Thoracic aorta (tissue), 2 donors: Measurements from ENCODE around the gene CD19. TPM values are rescaled to one million over a fixed set of nuclear protein-coding genes. Genes with fewer than 3 reads are reported as not detected.

Source experiments
- ATAC-seq: fragments of 150-250 bp; one replicate; pipeline ENCODE4 v1.8.0; 2017; ENCODE audit warnings: low read depth; ENCODE audit not compliant: insufficient number of reproducible peaks, low FRiP score
- DNase-seq: peaks from one replicate; pipeline ENCODE4 v3.0.0-alpha.2; 2020; ENCODE audit warnings: low spot score
- H3K27ac ChIP-seq, 2 donors: fragments of 200-600 bp; sonication (generic); 1 replicate in 1 of 2; 2 replicates in 1 of 2; pipeline ENCODE4 v1.5.1; 2016; ENCODE audit warnings: mild to moderate bottlenecking in 2 of 2, moderate library complexity in 2 of 2
- H3K27me3 ChIP-seq: fragments of 200-600 bp; sonication (generic); replicated peaks from 2 replicates; pipeline ENCODE4 v1.6.0; 2016; ENCODE audit warnings: mild to moderate bottlenecking; ENCODE audit not compliant: insufficient read depth
- H3K36me3 ChIP-seq: fragments of 200-600 bp; sonication (generic); one replicate; pipeline ENCODE4 v1.5.1; 2016
- H3K4me1 ChIP-seq, 2 donors: fragments of 200-600 bp; sonication (generic); 1 replicate in 1 of 2; 2 replicates in 1 of 2; pipeline versions ENCODE4 v1.5.1 to v1.6.0; 2016; ENCODE audit warnings: low read depth in 2 of 2, mild to moderate bottlenecking in 1 of 2; ENCODE audit not compliant: control insufficient read depth in 1 of 2
- H3K4me3 ChIP-seq: fragments of 200-600 bp; sonication (generic); 2 replicates; pipeline ENCODE4 v1.5.1; 2016; ENCODE audit warnings: mild to moderate bottlenecking
- H3K9me3 ChIP-seq: fragments of 200-600 bp; sonication (generic); 2 replicates; pipeline ENCODE4 v1.5.1; 2016
- CTCF ChIP-seq: fragments of 200-600 bp; sonication (generic); IDR thresholded peaks from one replicate; pipeline ENCODE4 v1.5.1; 2019; ENCODE audit warnings: antibody characterized with exemption
- total RNA-seq, 2 donors: library from RNA; depleted of rRNA; stranded (reverse); fragments of >200 nt; gene quantifications; one replicate each; pipeline versions ENCODE4 v1.1.0 to v1.2.3, GENCODE V29; 2016

Gene CD19
- total RNA-seq, 2 donors from 2014 or later: not detected

- Histone ChIP-seq H3K36me3 (peaks cover 47% of the 10 kb centered on the region), H3K9me3 (peaks cover 6% of the 10 kb centered on the region), H3K27me3 (no peaks in the 10 kb centered on the region), H3K27ac (no peak overlapping the region), H3K4me1 (no peaks in the 10 kb centered on the region), H3K4me3 (no peak overlapping the region)
- TF ChIP-seq CTCF: no peak
- no peak for ATAC-seq
- DNase-seq: no peak
Measured at GRCh38 chr16:28982418-28982817, 50.6 kb downstream of the CD19 start.

- DNase-seq: no peak
- no peaks in the 10 kb centered on the region for H3K27me3 ChIP-seq
- no peak overlapping the region for H3K4me3 ChIP-seq
- H3K27ac ChIP-seq: no peak overlapping the region
- no peak for TF ChIP-seq CTCF
- peaks cover 6% of the 10 kb centered on the region for H3K9me3 ChIP-seq
- no peak for ATAC-seq
- peaks cover 47% of the 10 kb centered on the region for H3K36me3 ChIP-seq
- H3K4me1 ChIP-seq: no peaks in the 10 kb centered on the region
Measured at GRCh38 chr16:28982949-28983348, 51.2 kb downstream of the CD19 start.

GRCh38 chr16:28983644-28984043, 51.9 kb downstream of the CD19 start:
- Histone ChIP-seq H3K9me3 (peaks cover 6% of the 10 kb centered on the region), H3K27me3 (no peaks in the 10 kb centered on the region), H3K4me3 (no peak overlapping the region), H3K27ac (no peak overlapping the region), H3K36me3 (peaks cover 49% of the 10 kb centered on the region), H3K4me1 (no peaks in the 10 kb centered on the region)
- ATAC-seq (no peak), DNase-seq (no peak)
- no peak for TF ChIP-seq CTCF

- Histone ChIP-seq H3K36me3 (peaks cover 49% of the 10 kb centered on the region), H3K4me3 (no peak overlapping the region), H3K9me3 (peaks cover 6% of the 10 kb centered on the region), H3K27ac (no peak overlapping the region), H3K4me1 (no peaks in the 10 kb centered on the region), H3K27me3 (no peaks in the 10 kb centered on the region)
- no peak for DNase-seq
- no peak for ATAC-seq
- no peak for TF ChIP-seq CTCF
Measured at GRCh38 chr16:28984091-28984490, 52.3 kb downstream of the CD19 start.

- Histone ChIP-seq H3K4me3 (peak within 1 kb of the TSS; percentile 31), H3K36me3 (peaks cover 49% of the 10 kb centered on the region), H3K9me3 (peaks cover 6% of the 10 kb centered on the region), H3K4me1 (no peaks in the 10 kb centered on the region), H3K27ac (no peak within 1 kb of the TSS), H3K27me3 (no peaks in the 10 kb centered on the region)
- no peak for DNase-seq
- ATAC-seq: no peak
- no peak for TF ChIP-seq CTCF
Measured at GRCh38 chr16:28984619-28985135, 52.9 kb downstream of the CD19 start, which contains the start of gene LAT. TSS of gene LAT (plus strand) at chr16:28985052. CDS start at chr16:28985418, 366 bp downstream.
